Measurements from ENCODE around the gene RMDN2.

DNA sequence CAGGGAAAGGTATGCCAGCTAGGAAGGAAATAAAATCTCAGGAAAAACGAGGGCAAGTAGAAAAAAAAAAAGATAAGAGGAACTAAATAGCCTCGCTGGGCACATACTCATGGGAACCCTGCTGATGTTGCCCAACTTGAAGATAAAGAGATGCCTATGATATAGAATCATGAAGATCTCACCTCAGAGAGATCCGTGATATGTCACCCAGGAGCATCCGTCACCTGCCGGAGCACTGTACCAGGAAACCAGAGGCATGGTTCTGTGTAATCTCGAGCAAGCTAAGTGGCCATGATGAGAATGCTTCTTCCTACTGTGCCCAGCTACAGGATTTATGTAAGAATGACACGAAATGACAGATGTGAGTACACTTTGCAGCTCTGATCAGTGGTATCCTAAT is 110.9 kb downstream of the RMDN2 start:
- TF ChIP-seq EZH2phosphoT487 (IDR thresholded peaks at IDR 0.05; ENCODE audit: insufficient read depth, low read depth) = no peak
- no peak for TF ChIP-seq EZH2 (IDR thresholded peaks at IDR 0.05; ENCODE audit: insufficient read depth, poor library complexity, severe bottlenecking)
